ENCODE results near the gene CCN5.

GRCh38 chr20:44709797-44710196 lies 5.4 kb upstream of the CCN5 start:
- TF ChIP-seq PAX8 (CRISPR knock-in tag; IDR thresholded peaks at IDR 0.05; ENCODE audit: borderline replicate concordance) (no peak), CTCF (CRISPR knock-in tag; IDR thresholded peaks at IDR 0.05) (no peak), RBM22 (optimal IDR thresholded peaks at IDR 0.05; ENCODE audit: low read length) (no peak)
